Pons (tissue), 1 donor: Measurements from ENCODE around the gene DPPA5.
"Not testable (repeated sequence)": the region's sequence is repeated elsewhere in the genome, so short reads cannot be mapped to it uniquely, and the experiment has no call there.

Source experiments
- DNase-seq: peaks from one replicate; pipeline ENCODE4 v3.0.0-alpha.2; 2016; ENCODE audit warnings: low spot score

DPPA5 gene

GRCh38 chr6:73364121-73364520 lies 10.0 kb upstream of the DPPA5 start:
- DNase-seq = no peak

GRCh38 chr6:73363537-73363875 lies 9.4 kb upstream of the DPPA5 start:
- no peak for DNase-seq

DNA sequence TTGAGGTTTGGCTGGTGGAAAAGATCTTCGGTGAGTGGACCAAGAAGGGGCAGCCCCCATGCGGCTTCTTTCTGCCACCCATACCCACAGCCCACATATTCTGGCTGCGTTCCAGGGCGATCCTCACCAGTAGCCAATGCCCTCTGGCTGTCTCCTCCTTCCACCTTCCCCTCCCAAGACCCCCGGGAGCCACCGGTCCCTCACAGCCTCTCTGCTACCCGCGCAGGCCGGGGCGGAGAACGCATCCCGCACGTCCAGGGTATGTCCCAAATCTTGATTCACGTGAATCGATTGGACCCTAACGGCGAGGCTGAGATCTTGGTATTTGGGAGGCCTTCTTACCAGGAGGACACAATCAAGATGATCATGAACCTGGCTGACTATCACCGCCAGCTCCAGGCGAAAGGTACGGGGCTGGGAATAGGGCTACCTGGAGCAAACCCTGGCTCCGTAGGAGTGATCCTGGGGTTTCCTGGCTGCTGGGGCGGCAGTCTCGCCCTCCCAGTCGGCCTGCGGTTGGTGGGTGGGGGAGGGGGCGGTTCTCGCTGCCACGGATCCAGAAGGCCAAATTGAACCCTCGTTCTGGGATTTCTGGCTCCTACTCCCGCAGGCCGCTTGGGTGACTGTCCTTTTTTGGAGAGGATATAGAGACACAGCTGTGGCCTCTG lies 8.9 kb upstream of the DPPA5 start:
- DNase-seq = no peak

DNA sequence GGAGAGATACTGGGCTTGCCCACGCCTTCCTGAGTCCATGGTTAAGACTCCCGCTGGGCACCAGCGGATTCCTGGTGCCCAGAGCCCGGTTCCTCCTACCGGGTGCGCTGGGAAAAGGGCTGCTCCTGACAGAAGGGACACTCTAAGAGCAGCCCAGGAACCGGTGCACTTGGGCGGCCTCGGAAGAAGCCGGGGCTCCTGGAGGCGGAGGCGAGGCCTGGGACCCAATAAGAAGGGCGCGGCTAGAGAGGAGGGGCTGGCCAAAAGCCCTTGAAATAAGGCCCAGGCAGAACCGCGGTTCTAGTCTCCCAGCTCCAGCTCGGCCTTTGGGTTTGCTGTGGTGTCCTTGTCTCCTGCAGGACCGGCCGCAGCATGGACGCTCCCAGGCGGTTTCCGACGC lies 8.3 kb upstream of the DPPA5 start, which contains the start of gene KHDC3L:
Gene KHDC3L (plus strand): TSS at position 301 of the 400 bp plus-strand sequence. CDS start 72 bp downstream, at position 373.
- no peak for DNase-seq

GRCh38 chr6:73349311-73349710 lies 4.8 kb downstream of the DPPA5 start:
- no peak for DNase-seq

DNA sequence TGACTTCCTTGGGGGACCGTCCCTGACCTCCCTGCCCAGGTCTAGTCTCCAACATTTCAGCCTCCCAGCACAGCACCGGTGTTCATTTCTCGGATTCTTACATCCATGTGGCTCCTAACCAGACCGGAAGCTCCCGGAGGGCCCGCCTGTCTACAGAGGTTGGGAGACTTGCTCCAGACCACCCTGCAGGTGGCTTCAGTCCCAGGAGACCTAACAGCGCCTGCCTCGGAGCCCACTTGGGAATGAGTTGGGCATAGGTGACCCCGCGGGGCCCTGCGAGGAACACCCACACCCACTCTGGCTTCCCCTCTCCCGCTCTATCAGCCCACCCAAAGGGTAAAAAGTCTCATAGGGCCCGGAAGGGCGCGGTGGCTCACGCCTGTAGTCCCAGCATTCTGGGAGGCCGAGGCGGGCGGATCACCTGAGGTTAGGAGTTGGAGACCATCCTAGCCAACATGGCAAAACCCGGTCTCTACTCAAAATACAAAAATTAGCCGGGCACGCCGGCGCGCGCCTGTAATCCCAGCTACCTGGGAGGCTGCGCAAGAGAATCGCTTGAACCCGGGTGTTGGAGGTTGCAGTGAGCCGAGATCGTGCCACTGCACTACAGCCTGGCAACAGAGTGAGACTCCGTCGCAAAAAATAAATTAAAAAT lies 5.4 kb downstream of the DPPA5 start:
- no peak for DNase-seq

GRCh38 chr6:73343164-73343563 lies 10.9 kb downstream of the DPPA5 start:
- no peak for DNase-seq

DNA sequence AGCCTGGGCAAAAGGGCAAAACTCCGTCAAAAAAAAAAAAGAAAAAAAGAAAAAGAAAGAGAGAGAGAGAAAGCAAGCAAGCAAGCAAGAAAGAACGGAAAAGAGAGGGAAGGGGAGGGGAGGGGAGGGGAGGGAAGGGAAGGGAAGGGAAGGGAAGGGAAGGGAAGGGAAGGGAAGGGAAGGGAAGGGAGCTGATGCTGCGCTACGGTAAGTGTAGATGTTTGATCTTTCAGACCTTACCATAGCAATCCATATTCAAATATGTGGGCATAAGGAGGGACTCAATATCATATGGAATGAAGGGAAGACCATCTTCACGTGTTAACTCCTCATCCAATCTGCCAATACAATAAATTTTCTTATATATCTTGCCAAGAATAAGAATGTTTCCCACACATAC lies 11.9 kb downstream of the DPPA5 start:
- DNase-seq = no peak

GRCh38 chr6:73341335-73341734 lies 12.7 kb downstream of the DPPA5 start:
- DNase-seq = no peak

DNA sequence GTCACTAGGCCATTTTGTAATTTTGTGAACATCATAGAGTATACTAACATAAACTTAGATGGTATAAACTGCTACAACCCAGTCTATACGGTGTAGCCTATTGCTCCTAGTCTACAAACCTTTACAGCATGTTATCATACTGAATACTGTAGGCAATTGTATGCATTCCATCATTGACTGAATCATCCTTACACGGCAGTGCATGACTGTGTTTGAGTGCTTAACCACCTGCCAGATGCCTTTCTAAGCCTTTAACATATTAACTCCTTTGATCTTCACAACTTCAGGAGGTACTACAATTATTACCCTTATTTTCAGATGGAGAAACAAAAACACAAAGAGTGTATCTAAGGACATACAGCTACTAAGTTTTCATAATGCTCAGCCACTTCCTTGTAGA lies 14.0 kb downstream of the DPPA5 start:
- no peak for DNase-seq

DNA sequence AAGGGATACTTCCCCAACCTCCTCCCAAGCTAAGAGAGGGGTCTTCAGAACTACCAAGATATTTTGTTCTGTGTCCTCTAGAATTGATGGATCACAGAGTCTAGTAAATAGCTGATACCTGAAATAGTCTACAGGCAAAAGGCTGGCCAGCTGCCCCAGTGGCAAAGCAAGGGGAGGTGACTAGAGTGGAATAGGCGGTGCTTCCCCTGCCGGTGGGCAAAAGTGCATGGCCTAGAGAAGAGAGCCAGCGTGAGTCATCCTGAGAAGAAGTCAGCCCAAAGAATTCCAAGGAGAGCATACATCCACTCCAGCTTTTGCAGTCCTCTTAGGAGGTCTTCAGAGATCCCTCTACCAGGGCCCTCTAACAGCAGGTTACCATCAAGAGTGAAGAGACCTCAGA lies 14.7 kb downstream of the DPPA5 start:
- DNase-seq = no peak

DNA sequence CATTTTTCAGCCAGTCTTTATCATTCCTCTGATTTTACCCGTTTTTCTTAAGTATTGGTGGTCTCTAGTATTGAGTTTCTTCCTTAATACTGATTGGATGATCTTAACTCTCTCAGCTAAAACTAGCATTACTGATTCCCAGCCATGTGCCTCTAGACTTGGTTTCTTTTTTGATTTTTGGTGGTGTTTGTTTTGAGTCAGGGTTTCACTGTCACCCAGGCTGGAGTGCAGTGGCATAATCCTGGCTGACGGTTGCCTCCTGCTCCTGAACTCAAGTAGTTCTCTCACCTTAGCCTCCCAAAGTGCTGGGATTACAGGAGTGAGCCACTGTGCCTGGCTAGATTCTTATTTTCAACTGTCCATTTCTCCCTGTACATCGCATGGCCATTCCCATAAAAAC lies 24.9 kb downstream of the DPPA5 start:
- no peak for DNase-seq

GRCh38 chr6:73328790-73329189 lies 25.3 kb downstream of the DPPA5 start:
- DNase-seq = no peak

GRCh38 chr6:73325656-73326055 lies 28.4 kb downstream of the DPPA5 start:
- DNase-seq = no peak

- no peak for DNase-seq
These were observed 30.8 kb downstream of the DPPA5 start for GRCh38 chr6:73323323-73323722.

DNA sequence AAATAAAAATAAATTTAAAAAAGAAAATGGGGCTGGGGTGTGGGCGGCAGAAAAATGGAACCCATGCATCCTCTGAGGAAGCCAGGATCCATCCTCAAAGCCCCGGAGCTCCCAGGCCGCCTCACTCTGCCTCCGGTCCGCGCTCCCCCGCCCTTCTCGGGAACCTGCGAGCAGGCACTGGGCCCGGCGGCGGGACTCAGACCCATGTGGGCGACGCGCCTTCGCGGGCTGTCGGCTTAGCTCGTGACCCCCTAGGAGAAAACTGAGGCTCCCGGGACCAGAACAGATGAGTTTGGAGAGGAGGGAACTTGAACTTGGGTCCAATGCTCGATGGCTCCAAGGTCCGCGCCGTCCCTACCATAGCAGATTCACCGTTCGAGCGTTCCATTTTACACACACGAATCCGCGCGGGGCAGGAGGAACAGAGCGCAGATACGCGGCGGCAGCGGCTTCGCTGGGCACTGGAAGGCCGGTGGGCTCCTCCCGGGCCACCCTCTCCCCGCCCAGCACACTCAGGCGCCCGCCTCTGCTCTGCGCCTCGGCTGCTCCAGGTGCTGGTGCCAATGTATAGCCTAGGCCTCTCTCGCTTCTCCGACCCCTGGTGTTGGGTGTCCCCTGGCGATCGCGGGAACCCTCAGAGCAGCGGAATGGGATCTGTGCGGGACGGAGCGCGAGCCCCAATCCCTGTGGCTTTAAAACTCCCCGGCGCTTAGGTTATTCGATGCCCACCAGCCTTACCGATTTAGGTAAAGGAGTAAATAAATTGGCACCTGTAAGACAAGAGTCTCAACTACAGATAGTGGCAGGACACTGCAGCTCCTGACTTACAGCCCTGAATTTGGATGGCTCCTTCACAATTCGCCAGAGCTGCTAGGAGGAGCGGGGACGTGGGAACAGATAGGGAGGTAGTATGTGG lies 39.2 kb downstream of the DPPA5 start:
- no peak for DNase-seq

DNA sequence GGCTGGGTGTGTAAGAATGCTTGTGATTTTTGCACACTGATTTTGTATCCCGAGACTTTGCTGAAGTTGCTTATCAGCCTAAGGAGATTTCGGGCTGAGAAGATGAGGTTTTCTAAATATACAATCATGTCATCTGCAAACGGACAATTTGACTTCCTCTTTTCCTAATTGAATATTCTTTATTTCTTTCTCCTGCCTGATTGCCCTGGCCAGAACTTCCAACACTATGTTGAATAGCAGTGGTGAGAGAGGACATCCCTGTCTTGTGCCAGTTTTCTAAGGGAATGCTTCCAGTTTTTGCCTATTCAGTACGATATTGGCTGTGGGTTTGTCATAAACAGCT lies 43.6 kb downstream of the DPPA5 start:
- DNase-seq = not testable (repeated sequence)

GRCh38 chr6:73309785-73310502 lies 44.1 kb downstream of the DPPA5 start:
- peak; percentile 46 for DNase-seq

- DNase-seq = no peak
These were observed 44.6 kb downstream of the DPPA5 start for GRCh38 chr6:73309535-73309784.

DNA sequence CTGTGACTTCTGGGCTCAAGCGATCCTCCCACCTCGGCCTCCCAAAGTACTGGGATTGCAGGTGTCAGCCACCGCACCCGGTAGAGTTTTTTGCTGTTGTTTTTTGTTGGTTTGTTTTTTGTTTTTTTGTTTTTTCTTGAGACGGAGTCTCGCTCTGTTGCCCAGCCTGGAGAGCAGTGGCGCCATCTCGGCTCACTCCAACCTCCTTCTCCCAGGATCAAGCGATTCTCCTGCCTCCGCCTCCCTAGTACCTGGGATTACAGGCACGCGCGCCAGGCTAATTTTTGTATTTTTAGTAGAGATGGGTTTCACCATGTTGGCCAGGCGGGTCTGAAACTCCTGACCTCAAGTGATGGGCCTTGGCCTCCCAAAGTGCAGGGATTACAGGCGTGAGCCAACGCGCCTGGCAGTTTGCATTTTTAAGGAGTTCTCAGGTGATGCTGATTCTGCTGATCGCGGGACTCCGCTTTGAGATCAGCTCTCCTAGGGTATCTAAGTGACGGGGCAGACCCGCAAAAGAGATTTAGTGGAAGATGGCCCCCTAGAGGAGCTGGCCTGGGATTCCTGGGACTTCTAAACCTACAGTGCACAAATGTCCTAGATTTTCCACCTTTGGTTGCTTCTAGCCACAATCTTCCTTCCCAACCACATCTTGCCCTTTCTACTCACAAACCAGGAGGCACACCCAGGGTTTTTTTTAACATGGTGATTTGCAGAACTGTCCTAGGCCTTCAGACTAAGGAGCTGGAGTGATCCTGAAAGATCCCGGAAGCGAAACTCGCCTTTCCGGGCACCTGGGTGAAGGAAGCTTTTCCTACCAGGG lies 45.2 kb downstream of the DPPA5 start:
- no peak for DNase-seq

DNA sequence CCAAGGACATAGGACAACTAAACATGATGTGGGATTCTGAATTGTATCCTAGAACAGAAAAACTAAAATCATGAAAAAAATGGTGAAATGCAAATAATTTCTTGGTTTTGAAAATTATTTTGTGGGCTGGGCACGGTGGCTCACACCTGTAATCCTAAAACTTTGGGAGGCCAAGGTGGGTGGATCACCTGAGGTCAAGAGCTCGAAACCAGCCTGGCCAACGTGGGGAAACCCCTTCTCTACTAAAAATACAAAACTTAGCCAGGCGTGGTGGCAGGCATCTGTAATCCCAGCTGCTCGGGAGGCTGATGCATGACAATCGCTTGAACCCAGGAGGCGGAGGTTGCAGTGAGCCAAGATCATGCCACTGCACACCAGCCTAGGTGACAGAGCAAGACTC lies 50.3 kb downstream of the DPPA5 start:
- DNase-seq = not testable (repeated sequence)
